B cell (primary cell): ENCODE results near the gene MAML2. TPM values are rescaled to one million over a fixed set of nuclear protein-coding genes. Genes with fewer than 3 reads are reported as not detected.

ENCODE experiments used
- ATAC-seq: fragments of 200-7000 bp; cut with Tn5 transposase; one replicate; pipeline ENCODE4 v1.10.0; 2021; ENCODE audit warnings: low read depth, mild to moderate bottlenecking, moderate number of reproducible peaks, moderate library complexity
- CTCF ChIA-PET: fragments of 350-600 bp; sonication (Branson Sonifier 250); formaldehyde crosslinking; loops from one replicate; lab custom pipeline; 2021; ENCODE audit warnings: antibody characterized with exemption, inconsistent platforms; lab: Charles Lee
- POLR2A ChIA-PET: fragments of 350-600 bp; sonication (Branson Sonifier 250); formaldehyde crosslinking; loops from one replicate; lab custom pipeline; 2021; ENCODE audit warnings: antibody characterized with exemption; lab: Charles Lee
- DNase-seq: peaks from one replicate; pipeline ENCODE4 v3.0.0; 2013
- H2AFZ ChIP-seq: 2 replicates; pipeline ENCODE4 v1.6.1; 2012; ENCODE audit warnings: mild to moderate bottlenecking, low read depth, low read length; ENCODE audit not compliant: insufficient read depth, poor library complexity, severe bottlenecking
- H3K27ac ChIP-seq, 2 donors: 1 replicate in 1 of 2; 2 replicates in 1 of 2; pipeline ENCODE4 v1.5.1; 2012 to 2013; ENCODE audit warnings: low read length in 2 of 2, mild to moderate bottlenecking in 2 of 2, moderate library complexity in 1 of 2
- H3K27me3 ChIP-seq, 4 experiments: fragments of 200-600 bp in 1 of 4; sonication (generic) in 1 of 4; replicated peaks in 1 of 4; 1 replicate in 2 of 4; 2 replicates in 2 of 4; pipeline versions ENCODE4 v1.6.1 to v1.7.0; 2013 to 2016; ENCODE audit warnings: low read length in 3 of 4, mild to moderate bottlenecking in 2 of 4, mixed read lengths in 1 of 4, moderate library complexity in 1 of 4; ENCODE audit not compliant: insufficient read depth in 4 of 4, control insufficient read depth in 3 of 4; ENCODE audit errors: control extremely low read depth in 1 of 4
- H3K36me3 ChIP-seq, 2 experiments: replicated peaks in 1 of 2; 1 replicate in 1 of 2; 2 replicates in 1 of 2; pipeline versions ENCODE4 v1.6.1 to v1.7.1; 2013; ENCODE audit warnings: low read length in 1 of 2; ENCODE audit not compliant: insufficient read depth in 2 of 2, control insufficient read depth in 1 of 2; ENCODE audit errors: control extremely low read depth in 1 of 2, extremely low read depth in 1 of 2
- H3K4me1 ChIP-seq, 2 donors: fragments of 200-600 bp in 1 of 2; sonication (generic) in 1 of 2; 1 replicate in 1 of 2; 2 replicates in 1 of 2; pipeline versions ENCODE4 v1.5.1 to v1.6.1; 2013 to 2017; ENCODE audit warnings: low read length in 2 of 2; ENCODE audit not compliant: control insufficient read depth in 2 of 2, insufficient read depth in 2 of 2
- H3K4me2 ChIP-seq: replicated peaks from 2 replicates; pipeline ENCODE3; 2012; ENCODE audit warnings: mild to moderate bottlenecking, low read depth, low read length; ENCODE audit not compliant: poor library complexity, severe bottlenecking
- H3K4me3 ChIP-seq, 5 experiments: fragments of 200-600 bp in 1 of 5; sonication (generic) in 1 of 5; 1 replicate in 3 of 5; 2 replicates in 2 of 5; pipeline versions ENCODE4 v1.5.1 to v1.7.0; 2011 to 2016; ENCODE audit warnings: low read length in 4 of 5, mild to moderate bottlenecking in 4 of 5, low read depth in 2 of 5, control low read depth in 1 of 5, moderate library complexity in 1 of 5; ENCODE audit not compliant: insufficient read depth in 1 of 5; ENCODE audit errors: control extremely low read depth in 1 of 5, extremely low read depth in 1 of 5
- H3K79me2 ChIP-seq: fragments of 200-600 bp; sonication (generic); one replicate; pipeline ENCODE4 v1.6.0; 2016; ENCODE audit warnings: low read length; ENCODE audit not compliant: control insufficient read depth, insufficient read depth
- H3K9ac ChIP-seq: fragments of 200-600 bp; sonication (generic); 2 replicates; pipeline ENCODE4 v1.6.1; 2017; ENCODE audit warnings: mild to moderate bottlenecking, low read length, moderate library complexity
- H3K9me3 ChIP-seq, 3 donors: one replicate each; pipeline versions ENCODE4 v1.6.1 to v1.7.1; 2013; ENCODE audit warnings: low read length in 2 of 3; ENCODE audit not compliant: control insufficient read depth in 2 of 3, insufficient read depth in 1 of 3; ENCODE audit errors: control extremely low read depth in 1 of 3
- H4K20me1 ChIP-seq: 2 replicates; pipeline ENCODE4 v1.6.0; 2012; ENCODE audit warnings: mild to moderate bottlenecking, low read length; ENCODE audit not compliant: insufficient read depth, control insufficient read depth, poor library complexity, severe bottlenecking
- H3K27ac Mint-ChIP-seq: one replicate; pipeline ENCODE4 v1.8.0; 2021; ENCODE audit warnings: mixed read lengths
- H3K27me3 Mint-ChIP-seq: one replicate; pipeline ENCODE4 v1.8.0; 2021; ENCODE audit warnings: mixed read lengths
- H3K4me1 Mint-ChIP-seq: one replicate; pipeline ENCODE4 v1.8.0; 2021; ENCODE audit warnings: mixed read lengths
- H3K4me3 Mint-ChIP-seq: one replicate; pipeline ENCODE4 v1.8.0; 2021; ENCODE audit warnings: mixed read lengths
- H3K9me3 Mint-ChIP-seq: one replicate; pipeline ENCODE4 v1.8.0; 2022; ENCODE audit warnings: mixed read lengths; ENCODE audit not compliant: insufficient read depth
- EZH2 ChIP-seq: IDR thresholded peaks from 2 replicates; pipeline ENCODE4 v1.6.1; 2012; ENCODE audit warnings: borderline replicate concordance, low read depth, mild to moderate bottlenecking, moderate library complexity, low read length; ENCODE audit not compliant: insufficient read depth, poor library complexity, severe bottlenecking
- WGBS: methylation state at CpG from one replicate; pipeline ENCODE4 v1.1.5; 2013; ENCODE audit warnings: missing lambda C conversion rate; ENCODE audit not compliant: insufficient coverage; 5-methylcytosine and 5-hydroxymethylcytosine counted together
- intact Hi-C: fragments of 100-400 bp; cut with micrococcal nuclease; formaldehyde crosslinking; loops from one replicate; pipeline ENCODE4 v1.10.0; 2022
- polyA plus RNA-seq: library from polyadenylated mRNA; depleted of rRNA; stranded (reverse); fragments of >200 nt; gene quantifications from 2 replicates; pipeline ENCODE4 v1.2.3, GENCODE V29; 2012
- total RNA-seq, 2 donors: library from RNA; stranded (reverse); fragments of 120-200 nt in 1 of 2; gene quantifications; 1 replicate in 1 of 2; 2 replicates in 1 of 2; pipeline versions ENCODE4 v1.2.3 to v1.2.4, GENCODE V29; 2013 to 2022
- TF ChIP-seq, protein P1 (sequence below): fragments of 200-600 bp; IDR thresholded peaks from one replicate; pipeline ENCODE4 v1.8.0; 2022; ENCODE audit warnings: antibody characterized with exemption, mild to moderate bottlenecking

Gene MAML2
- total and polyA plus RNA-seq, 2 donors (not counting 1 experiment from before 2014, with no cell fraction given), result 10.7 to 26.4 TPM

DNA sequence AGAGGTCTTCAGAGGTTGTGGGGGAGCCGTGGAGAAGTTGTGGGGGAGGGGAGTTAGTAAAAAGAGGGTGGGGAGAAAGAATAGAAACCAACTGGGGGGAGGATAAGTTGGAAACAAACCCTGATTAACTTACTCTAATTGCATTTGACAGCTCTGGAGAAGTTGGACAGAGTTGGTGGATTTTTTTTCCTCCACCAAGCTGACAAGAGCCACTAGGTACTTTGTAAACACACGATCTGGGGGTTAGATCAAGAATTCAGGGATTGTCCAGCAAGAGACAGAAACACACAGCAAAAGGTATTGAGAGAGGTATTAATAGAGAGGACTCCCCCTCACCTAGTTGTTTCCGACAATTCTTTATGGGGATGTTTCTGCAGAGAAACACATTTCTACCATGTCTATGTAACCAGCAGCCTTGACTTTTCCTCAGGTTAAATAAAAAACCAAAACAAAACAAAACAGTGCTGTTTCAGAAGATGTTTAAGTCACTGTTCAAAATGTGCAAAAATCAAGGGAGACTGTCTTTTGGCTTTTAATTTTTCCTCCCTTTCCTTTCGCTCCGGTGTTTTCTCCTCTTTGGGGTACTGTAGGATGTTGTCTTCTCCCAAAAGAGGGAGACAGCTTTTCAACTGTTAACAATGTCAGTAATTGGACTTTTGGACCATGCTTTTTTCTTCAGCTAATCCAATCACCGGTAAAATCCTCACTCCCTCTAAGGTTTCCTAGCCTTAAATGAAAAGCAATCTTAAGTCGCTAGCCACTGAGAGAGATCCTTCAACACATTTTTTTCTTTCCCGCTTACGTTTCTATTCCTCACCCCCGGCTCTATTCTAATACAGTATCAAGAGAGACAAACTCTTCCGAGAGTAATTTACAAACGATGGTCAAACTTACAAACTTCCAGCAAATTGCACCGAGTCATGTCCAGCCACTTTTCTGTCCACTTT is 708 bp downstream of the MAML2 start:
- intact Hi-C loops, result loop anchor here (2.0 to 5.0 kb wide), 4 partner anchors 155 to 1190 kb away; partner anchors contain the start of gene CEP57
- H3K27ac Mint-ChIP-seq, result peak overlapping the region; percentile 95
- Histone ChIP-seq H3K79me2 (peaks cover 54% of the 10 kb centered on the region), H4K20me1 (peaks cover 5% of the 10 kb centered on the region), H3K27me3 (no peaks in the 10 kb centered on the region), H3K36me3 (no peaks in the 10 kb centered on the region), H3K9ac (peak overlapping the region; percentile 97), H2AFZ (peak overlapping the region; percentile 83), H3K4me2 (peak overlapping the region; percentile 93), H3K4me3 (peak overlapping the region; percentile 82 to 100 (median 92)), H3K4me1 (peaks cover 46 to 52% of the 10 kb centered on the region in 2 donors), H3K9me3 (no peaks in the 10 kb centered on the region), H3K27ac (peak overlapping the region; percentile 45 to 75)
- POLR2A ChIA-PET, result interaction anchor here (0.6 to 3.6 kb wide), 18 partner anchors 47 to 1111 kb away, joined by 3 to 26 read pairs (median 4); partner anchors contain the start of genes CCDC82 and JRKL
- CTCF ChIA-PET, result interaction anchor here (0.6 to 12.0 kb wide), 102 partner anchors 8 to 1275 kb away, joined by 3 to 290 read pairs (median 5); partner anchors contain the start of genes CCDC82, CEP57, FAM76B and JRKL
- TF ChIP-seq, protein P1, sequence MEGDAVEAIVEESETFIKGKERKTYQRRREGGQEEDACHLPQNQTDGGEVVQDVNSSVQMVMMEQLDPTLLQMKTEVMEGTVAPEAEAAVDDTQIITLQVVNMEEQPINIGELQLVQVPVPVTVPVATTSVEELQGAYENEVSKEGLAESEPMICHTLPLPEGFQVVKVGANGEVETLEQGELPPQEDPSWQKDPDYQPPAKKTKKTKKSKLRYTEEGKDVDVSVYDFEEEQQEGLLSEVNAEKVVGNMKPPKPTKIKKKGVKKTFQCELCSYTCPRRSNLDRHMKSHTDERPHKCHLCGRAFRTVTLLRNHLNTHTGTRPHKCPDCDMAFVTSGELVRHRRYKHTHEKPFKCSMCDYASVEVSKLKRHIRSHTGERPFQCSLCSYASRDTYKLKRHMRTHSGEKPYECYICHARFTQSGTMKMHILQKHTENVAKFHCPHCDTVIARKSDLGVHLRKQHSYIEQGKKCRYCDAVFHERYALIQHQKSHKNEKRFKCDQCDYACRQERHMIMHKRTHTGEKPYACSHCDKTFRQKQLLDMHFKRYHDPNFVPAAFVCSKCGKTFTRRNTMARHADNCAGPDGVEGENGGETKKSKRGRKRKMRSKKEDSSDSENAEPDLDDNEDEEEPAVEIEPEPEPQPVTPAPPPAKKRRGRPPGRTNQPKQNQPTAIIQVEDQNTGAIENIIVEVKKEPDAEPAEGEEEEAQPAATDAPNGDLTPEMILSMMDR, result no peak
- no peak for TF ChIP-seq EZH2
- DNase-seq, result no peak
- ATAC-seq, result no peak
- H3K4me3 Mint-ChIP-seq, result peak overlapping the region; percentile 99
- H3K9me3 Mint-ChIP-seq, result no peaks in the 10 kb centered on the region
- 0% methylated on average over 8 of the region's 13 CpGs for WGBS
- H3K4me1 Mint-ChIP-seq, result peaks cover 60% of the 10 kb centered on the region
- H3K27me3 Mint-ChIP-seq, result no peaks in the 10 kb centered on the region
